Kidney (tissue), 14 donors: ENCODE results near the gene MYEOV. TPM values are rescaled to one million over a fixed set of nuclear protein-coding genes. Genes with fewer than 3 reads are reported as not detected.
A peak's percentile ranks its signal among the peaks of the same experiment; 100 is the strongest.

Experiments
- DNase-seq, 5 donors: peaks; one replicate each; pipeline ENCODE4 v3.0.0-alpha.2; 2013 to 2020
- FAIRE-seq: peaks from 2 replicates; lab custom pipeline; 2012; peaks lifted over from hg19 to GRCh38; lab: Jason Lieb, UNC
- H3K27ac ChIP-seq, 2 donors: one replicate each; pipeline ENCODE4 v1.7.0; 2013; ENCODE audit warnings: low read depth in 2 of 2, low read length in 2 of 2, inconsistent platforms in 1 of 2
- H3K27me3 ChIP-seq: one replicate; pipeline ENCODE4 v1.7.1; 2013; ENCODE audit warnings: low read length, inconsistent platforms; ENCODE audit not compliant: control insufficient read depth, insufficient read depth
- H3K36me3 ChIP-seq, 3 donors: one replicate each; pipeline versions ENCODE4 v1.7.0 to v1.7.1; 2013; ENCODE audit warnings: low read length in 3 of 3, control low read depth in 1 of 3, inconsistent platforms in 1 of 3; ENCODE audit not compliant: insufficient read depth in 3 of 3, control insufficient read depth in 2 of 3
- H3K4me1 ChIP-seq, 3 donors: one replicate each; pipeline versions ENCODE4 v1.7.0 to v1.7.1; 2013; ENCODE audit warnings: low read length in 3 of 3, inconsistent platforms in 1 of 3, low read depth in 1 of 3; ENCODE audit not compliant: control insufficient read depth in 2 of 3, insufficient read depth in 2 of 3
- H3K4me3 ChIP-seq, 3 donors: one replicate each; pipeline versions ENCODE4 v1.7.0 to v1.8.1; 2013; ENCODE audit warnings: low read length in 3 of 3, control low read depth in 1 of 3, inconsistent platforms in 1 of 3
- H3K9ac ChIP-seq, 3 donors: one replicate each; pipeline versions ENCODE4 v1.7.0 to v1.7.1; 2013; ENCODE audit warnings: low read length in 3 of 3, control low read depth in 1 of 3, inconsistent platforms in 1 of 3
- H3K9me3 ChIP-seq, 3 donors: one replicate each; pipeline versions ENCODE4 v1.7.0 to v1.7.1; 2013; ENCODE audit warnings: low read length in 3 of 3, control low read depth in 1 of 3, inconsistent platforms in 1 of 3; ENCODE audit not compliant: control insufficient read depth in 2 of 3, insufficient read depth in 1 of 3
- CTCF ChIP-seq: IDR thresholded peaks from 3 replicates; pipeline ENCODE4 v1.5.1; 2012; ENCODE audit warnings: mild to moderate bottlenecking, moderate library complexity, borderline replicate concordance; ENCODE audit not compliant: insufficient read depth; ENCODE audit errors: extremely low read depth
- intact Hi-C: fragments of 100-400 bp; cut with DNase I; formaldehyde crosslinking; loops from one replicate; pipeline ENCODE4 v1.11.1; 2022
- polyA plus RNA-seq: library from polyadenylated mRNA; stranded (reverse); fragments of 350-450 nt; fragmentation: Illumina TruSeq; extraction: RNeasy Lipid Tissue Mini Kit (QIAGEN cat#74804); gene quantifications from one replicate; pipeline ENCODE4 v1.2.3, GENCODE V29; 2014; ENCODE audit warnings: low read depth, low replicate concordance; ENCODE audit not compliant: insufficient read depth
- total RNA-seq: library from RNA; stranded (reverse); fragmentation: NEBNext Ultra II Directional; extraction: Animal tissue kit (Norgen Biotek cat#: 25700); gene quantifications from one replicate; pipeline ENCODE4 v1.2.1, GENCODE V29; 2021
- donor health status: control.
- donor health status: control.
- donor health status: control.
- donor health status: control.
- donor health status: control.
- donor health status: DM: yes; HTN: yes; CAD: no.
- donor health status: Normal renal cell carcinoma (clear cell type).

The MYEOV gene
- total and polyA plus RNA-seq, 2 donors from 2014 or later: 2.6 TPM; not detected in 1

DNA sequence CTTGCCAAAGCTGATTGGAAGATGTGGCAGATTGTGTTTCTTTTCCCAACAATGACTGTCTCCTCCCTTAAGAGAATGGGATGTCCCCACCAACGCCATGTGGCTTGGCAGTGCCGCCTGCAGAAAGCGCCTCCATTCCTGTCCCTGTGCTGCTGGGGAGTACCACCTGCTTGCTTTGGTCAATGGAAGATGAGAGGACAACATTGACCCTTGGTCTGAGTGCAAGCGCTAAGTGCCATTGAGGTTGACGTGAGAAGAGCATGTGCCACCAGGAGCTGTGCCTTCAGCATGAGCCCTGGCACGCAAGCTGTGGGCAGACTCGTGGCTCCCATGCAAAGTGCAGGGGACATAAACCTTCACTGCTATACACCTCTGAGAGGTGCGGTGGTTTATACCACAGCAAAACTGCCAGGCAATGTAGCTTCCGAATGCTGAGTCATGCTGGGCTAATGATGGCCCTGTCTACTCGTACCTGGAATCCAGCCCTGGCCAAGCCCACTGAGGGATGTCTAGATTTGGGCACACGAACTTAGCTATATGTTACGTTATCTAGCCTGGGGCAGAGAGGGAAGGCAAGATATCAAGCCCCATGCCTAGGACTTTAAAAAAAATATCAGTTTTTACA lies 41.9 kb downstream of the MYEOV start:
- H3K36me3 ChIP-seq: no peaks in the 10 kb centered on the region
- H3K4me1 ChIP-seq: no peaks in the 10 kb centered on the region
- H3K27me3 ChIP-seq: no peaks in the 10 kb centered on the region
- no peak overlapping the region for H3K4me3 ChIP-seq
- DNase-seq (peak in 2 of 5 donors; percentile 5 to 15), FAIRE-seq (no peak)
- no peak for TF ChIP-seq CTCF
- no peak overlapping the region for H3K27ac ChIP-seq
- peaks cover 0 to 2% (median 0%) of the 10 kb centered on the region in 3 donors for H3K9me3 ChIP-seq
- H3K9ac ChIP-seq: no peak overlapping the region
- intact Hi-C loops: no loop called here

DNA sequence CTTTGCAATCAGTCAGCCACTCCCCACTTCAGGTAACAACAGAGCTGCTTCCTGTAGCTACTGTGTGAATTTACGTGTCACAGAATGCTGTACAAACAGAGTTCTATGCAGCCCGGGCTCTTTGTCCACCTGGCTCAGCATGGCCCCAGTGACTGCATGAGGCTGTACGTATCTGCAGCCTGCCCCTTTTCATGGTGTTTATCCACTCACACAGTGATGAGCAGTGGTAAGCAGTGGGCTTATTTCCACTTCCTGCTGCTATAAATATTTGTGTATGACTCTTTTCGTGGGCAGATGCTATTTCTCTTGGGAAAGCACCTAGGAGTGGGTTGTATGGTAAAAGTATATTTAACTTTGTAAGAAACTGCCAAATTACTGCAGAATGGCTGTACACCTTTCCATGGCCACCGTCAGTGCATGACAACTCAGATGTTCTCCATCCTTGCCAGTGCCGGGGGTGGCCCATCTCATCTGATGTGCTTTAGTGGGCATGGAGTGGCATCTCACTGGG lies 43.3 kb downstream of the MYEOV start:
- intact Hi-C loops: no loop called here
- Histone ChIP-seq H3K4me1 (no peaks in the 10 kb centered on the region), H3K9me3 (peaks cover 0 to 2% (median 0%) of the 10 kb centered on the region in 3 donors), H3K27ac (no peak overlapping the region), H3K36me3 (no peaks in the 10 kb centered on the region), H3K9ac (no peak overlapping the region), H3K4me3 (no peak overlapping the region), H3K27me3 (no peaks in the 10 kb centered on the region)
- DNase-seq (peak in 2 of 5 donors; percentile 5 to 7), FAIRE-seq (no peak)
- no peak for TF ChIP-seq CTCF

GRCh38 chr11:69339041-69339733 lies 45.2 kb downstream of the MYEOV start:
- Histone ChIP-seq H3K36me3 (no peaks in the 10 kb centered on the region), H3K4me3 (no peak overlapping the region), H3K9ac (no peak overlapping the region), H3K9me3 (peaks cover 0 to 2% (median 0%) of the 10 kb centered on the region in 3 donors), H3K27ac (no peak overlapping the region), H3K27me3 (no peaks in the 10 kb centered on the region), H3K4me1 (no peaks in the 10 kb centered on the region)
- intact Hi-C loops: no loop called here
- FAIRE-seq (no peak), DNase-seq (peak in 2 of 5 donors; percentile 2 to 13)
- no peak for TF ChIP-seq CTCF
